ENCODE data around the gene CRYGA. TPM values are rescaled to one million over a fixed set of nuclear protein-coding genes. Genes with fewer than 3 reads are reported as not detected.

The CRYGA gene
- total RNA-seq, 1 experiment from 2014 or later = not detected

DNA sequence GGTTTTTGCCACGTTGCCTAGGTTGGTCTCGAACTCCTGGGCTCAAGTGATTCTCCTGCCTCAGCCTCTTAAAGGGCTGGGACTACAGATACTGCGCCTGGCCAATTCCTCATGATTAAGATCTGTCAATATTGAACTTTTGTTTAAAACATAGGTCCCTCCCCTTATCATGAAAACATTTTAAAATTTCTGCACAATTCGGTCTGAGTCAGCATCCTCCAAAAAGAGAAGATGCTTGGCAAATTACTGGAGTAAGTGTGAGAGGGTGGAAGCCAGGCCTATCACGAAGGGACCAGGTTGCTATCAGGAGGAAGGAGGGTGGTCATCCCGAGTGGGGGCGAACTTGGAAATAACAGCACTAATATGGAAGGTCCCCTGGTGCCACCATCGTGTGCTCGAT, 10.8 kb upstream of the CRYGA start:
- H3K9me3 Mint-ChIP-seq = no peaks in the 10 kb centered on the region
- TF ChIP-seq, protein P1, sequence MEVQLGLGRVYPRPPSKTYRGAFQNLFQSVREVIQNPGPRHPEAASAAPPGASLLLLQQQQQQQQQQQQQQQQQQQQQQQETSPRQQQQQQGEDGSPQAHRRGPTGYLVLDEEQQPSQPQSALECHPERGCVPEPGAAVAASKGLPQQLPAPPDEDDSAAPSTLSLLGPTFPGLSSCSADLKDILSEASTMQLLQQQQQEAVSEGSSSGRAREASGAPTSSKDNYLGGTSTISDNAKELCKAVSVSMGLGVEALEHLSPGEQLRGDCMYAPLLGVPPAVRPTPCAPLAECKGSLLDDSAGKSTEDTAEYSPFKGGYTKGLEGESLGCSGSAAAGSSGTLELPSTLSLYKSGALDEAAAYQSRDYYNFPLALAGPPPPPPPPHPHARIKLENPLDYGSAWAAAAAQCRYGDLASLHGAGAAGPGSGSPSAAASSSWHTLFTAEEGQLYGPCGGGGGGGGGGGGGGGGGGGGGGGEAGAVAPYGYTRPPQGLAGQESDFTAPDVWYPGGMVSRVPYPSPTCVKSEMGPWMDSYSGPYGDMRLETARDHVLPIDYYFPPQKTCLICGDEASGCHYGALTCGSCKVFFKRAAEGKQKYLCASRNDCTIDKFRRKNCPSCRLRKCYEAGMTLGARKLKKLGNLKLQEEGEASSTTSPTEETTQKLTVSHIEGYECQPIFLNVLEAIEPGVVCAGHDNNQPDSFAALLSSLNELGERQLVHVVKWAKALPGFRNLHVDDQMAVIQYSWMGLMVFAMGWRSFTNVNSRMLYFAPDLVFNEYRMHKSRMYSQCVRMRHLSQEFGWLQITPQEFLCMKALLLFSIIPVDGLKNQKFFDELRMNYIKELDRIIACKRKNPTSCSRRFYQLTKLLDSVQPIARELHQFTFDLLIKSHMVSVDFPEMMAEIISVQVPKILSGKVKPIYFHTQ (CRISPR knock-in tag; IDR thresholded peaks at IDR 0.05) = no peak
- TF ChIP-seq ZSCAN18 (CRISPR knock-in tag; IDR thresholded peaks at IDR 0.05) (no peak), ELF4 (CRISPR knock-in tag; IDR thresholded peaks at IDR 0.05; ENCODE audit: low read depth) (no peak), SMAD3 (CRISPR knock-in tag; IDR thresholded peaks at IDR 0.05; ENCODE audit: borderline replicate concordance) (no peak), ZNF317 (CRISPR knock-in tag; IDR thresholded peaks at IDR 0.05; ENCODE audit: borderline replicate concordance, low read depth) (no peak), EMX1 (CRISPR knock-in tag; IDR thresholded peaks at IDR 0.05) (no peak), OVOL2 (CRISPR knock-in tag; IDR thresholded peaks at IDR 0.05; ENCODE audit: borderline replicate concordance) (no peak), ZNF396 (CRISPR knock-in tag; IDR thresholded peaks at IDR 0.05; ENCODE audit: borderline replicate concordance) (no peak)
- TF ChIP-seq, protein P2, sequence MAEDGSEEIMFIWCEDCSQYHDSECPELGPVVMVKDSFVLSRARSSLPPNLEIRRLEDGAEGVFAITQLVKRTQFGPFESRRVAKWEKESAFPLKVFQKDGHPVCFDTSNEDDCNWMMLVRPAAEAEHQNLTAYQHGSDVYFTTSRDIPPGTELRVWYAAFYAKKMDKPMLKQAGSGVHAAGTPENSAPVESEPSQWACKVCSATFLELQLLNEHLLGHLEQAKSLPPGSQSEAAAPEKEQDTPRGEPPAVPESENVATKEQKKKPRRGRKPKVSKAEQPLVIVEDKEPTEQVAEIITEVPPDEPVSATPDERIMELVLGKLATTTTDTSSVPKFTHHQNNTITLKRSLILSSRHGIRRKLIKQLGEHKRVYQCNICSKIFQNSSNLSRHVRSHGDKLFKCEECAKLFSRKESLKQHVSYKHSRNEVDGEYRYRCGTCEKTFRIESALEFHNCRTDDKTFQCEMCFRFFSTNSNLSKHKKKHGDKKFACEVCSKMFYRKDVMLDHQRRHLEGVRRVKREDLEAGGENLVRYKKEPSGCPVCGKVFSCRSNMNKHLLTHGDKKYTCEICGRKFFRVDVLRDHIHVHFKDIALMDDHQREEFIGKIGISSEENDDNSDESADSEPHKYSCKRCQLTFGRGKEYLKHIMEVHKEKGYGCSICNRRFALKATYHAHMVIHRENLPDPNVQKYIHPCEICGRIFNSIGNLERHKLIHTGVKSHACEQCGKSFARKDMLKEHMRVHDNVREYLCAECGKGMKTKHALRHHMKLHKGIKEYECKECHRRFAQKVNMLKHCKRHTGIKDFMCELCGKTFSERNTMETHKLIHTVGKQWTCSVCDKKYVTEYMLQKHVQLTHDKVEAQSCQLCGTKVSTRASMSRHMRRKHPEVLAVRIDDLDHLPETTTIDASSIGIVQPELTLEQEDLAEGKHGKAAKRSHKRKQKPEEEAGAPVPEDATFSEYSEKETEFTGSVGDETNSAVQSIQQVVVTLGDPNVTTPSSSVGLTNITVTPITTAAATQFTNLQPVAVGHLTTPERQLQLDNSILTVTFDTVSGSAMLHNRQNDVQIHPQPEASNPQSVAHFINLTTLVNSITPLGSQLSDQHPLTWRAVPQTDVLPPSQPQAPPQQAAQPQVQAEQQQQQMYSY (CRISPR knock-in tag; IDR thresholded peaks at IDR 0.05) = no peak
- no peak overlapping the region for H3K4me3 Mint-ChIP-seq
- H3K4me1 Mint-ChIP-seq = peaks cover 12% of the 10 kb centered on the region
- no peak overlapping the region for H3K27ac Mint-ChIP-seq
- H3K27me3 Mint-ChIP-seq (ENCODE audit: low read depth) = no peaks in the 10 kb centered on the region
- no peaks in the 10 kb centered on the region for H3K36me3 Mint-ChIP-seq
- ChIA-PET POLR2A (interaction anchor here (0.8 kb wide), 1 partner anchor 81 kb away, joined by 11 read pairs; the partner anchor contains the start of gene IDH1), CTCF (interaction anchor here (0.9 to 3.1 kb wide), 11 partner anchors 10 to 102 kb away, joined by 3 to 37 read pairs (median 10); partner anchors contain the start of genes CRYGA, CRYGD and IDH1)
- no peak for ATAC-seq
- no peak for DNase-seq (ENCODE audit: low spot score)

DNA sequence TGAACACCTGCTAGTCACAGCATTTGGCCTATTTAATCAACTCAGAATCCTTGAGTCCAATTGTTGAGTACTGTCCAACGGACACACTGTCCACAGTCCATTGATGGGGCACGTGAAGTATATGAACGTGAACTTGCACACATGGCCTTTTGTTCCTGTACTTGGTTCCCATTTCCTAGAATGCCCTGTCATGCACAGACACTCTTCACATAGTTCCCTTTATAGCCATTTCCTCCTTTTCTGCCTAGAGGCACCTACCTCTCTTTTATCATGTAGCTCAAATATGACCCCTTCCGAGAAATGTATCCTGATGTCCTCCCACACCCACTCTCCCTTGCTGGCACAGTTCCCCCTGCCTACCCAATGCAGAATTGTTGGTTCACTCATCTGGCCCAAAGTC, 8.7 kb upstream of the CRYGA start:
- Mint-ChIP-seq H3K27me3 (ENCODE audit: low read depth) (no peaks in the 10 kb centered on the region), H3K9me3 (no peaks in the 10 kb centered on the region), H3K4me1 (peaks cover 8% of the 10 kb centered on the region), H3K36me3 (no peaks in the 10 kb centered on the region), H3K4me3 (no peak overlapping the region), H3K27ac (no peak overlapping the region)
- no peak for DNase-seq (ENCODE audit: low spot score)
- ChIA-PET CTCF (no interaction called here), POLR2A (no interaction called here)
- no peak for ATAC-seq
- TF ChIP-seq SMAD4 (CRISPR knock-in tag; IDR thresholded peaks at IDR 0.05) (no peak), E2F5 (CRISPR knock-in tag; IDR thresholded peaks at IDR 0.05) (no peak), ATF6 (CRISPR knock-in tag; IDR thresholded peaks at IDR 0.05) (no peak), KAT7 (CRISPR knock-in tag; IDR thresholded peaks at IDR 0.05; ENCODE audit: borderline replicate concordance) (no peak), RELA (CRISPR knock-in tag; IDR thresholded peaks at IDR 0.05; ENCODE audit: borderline replicate concordance) (no peak), TCF7 (CRISPR knock-in tag; IDR thresholded peaks at IDR 0.05; ENCODE audit: low read depth) (no peak), ATF2 (CRISPR knock-in tag; IDR thresholded peaks at IDR 0.05; ENCODE audit: borderline replicate concordance, low read depth) (no peak), ZNF263 (CRISPR knock-in tag; IDR thresholded peaks at IDR 0.05; ENCODE audit: low read depth) (no peak)
- TF ChIP-seq, protein P1 (CRISPR knock-in tag; IDR thresholded peaks at IDR 0.05) = no peak
